ENCODE data around the gene FXYD5. TPM values are rescaled to one million over a fixed set of nuclear protein-coding genes. Genes with fewer than 3 reads are reported as not detected.

FXYD5 gene
- polyA plus RNA-seq, 1 donor from 2014 or later = not detected

DNA sequence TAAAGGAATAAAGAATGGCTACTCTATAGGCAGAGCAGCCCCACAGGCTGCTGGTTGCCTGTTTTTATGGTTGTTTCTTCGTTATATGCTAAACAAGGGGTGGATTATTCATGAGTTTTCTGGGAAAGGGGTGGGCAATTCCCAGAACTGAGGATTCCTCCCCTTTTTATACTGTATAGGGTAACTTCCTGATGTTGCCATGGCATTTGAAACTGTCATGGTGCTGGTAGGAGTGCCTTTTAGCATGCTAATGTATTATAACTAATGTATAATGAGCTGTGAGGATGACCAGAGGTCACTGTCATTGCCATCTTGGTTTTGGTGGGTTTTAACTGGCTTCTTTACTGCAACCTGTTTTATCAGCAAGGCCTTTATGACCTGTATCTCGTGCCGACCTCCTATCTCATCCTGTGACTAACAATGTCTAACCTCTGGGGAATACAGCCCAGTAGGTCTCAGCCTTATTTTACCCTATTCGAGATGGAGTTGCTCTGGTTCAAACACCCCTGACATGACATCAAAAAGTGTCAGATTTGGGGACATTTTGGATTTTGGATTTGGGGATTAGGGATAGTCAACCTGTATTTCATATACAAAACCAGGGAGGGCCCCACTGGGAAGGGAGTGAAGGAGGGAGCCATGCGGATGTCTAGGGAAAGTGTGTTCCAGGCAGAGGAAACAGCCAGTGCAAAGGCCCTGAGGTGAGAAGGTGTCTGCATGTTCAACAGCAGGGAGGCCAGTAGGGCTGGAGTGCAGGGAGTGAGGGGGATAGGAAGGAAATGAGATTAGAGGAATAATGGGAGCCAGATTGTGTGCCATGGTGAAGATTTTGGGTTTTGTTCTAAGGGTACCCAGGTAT is 10.9 kb downstream of the FXYD5 start:
- H3K9ac ChIP-seq (ENCODE audit: low read length) = no peak overlapping the region
- H3K9me2 ChIP-seq (ENCODE audit: insufficient read depth, low read length) = no peaks in the 10 kb centered on the region
- H3K4me3 ChIP-seq (ENCODE audit: low read length) = no peak overlapping the region
- no peak overlapping the region for H3K4me2 ChIP-seq (ENCODE audit: low read length)
- no peaks in the 10 kb centered on the region for H4K20me1 ChIP-seq (ENCODE audit: insufficient read depth)
- H3K27ac ChIP-seq (ENCODE audit: low read length) = no peak overlapping the region
- H3K9me3 ChIP-seq (ENCODE audit: low read length) = no peaks in the 10 kb centered on the region
- no peaks in the 10 kb centered on the region for H3K27me3 ChIP-seq (ENCODE audit: insufficient read depth, low read depth, low read length)
- no peaks in the 10 kb centered on the region for H3F3A ChIP-seq (ENCODE audit: insufficient read depth, low read length, poor library complexity, severe bottlenecking)
- H3K79me2 ChIP-seq (replicated peaks; ENCODE audit: insufficient read depth, low read length) = no peaks in the 10 kb centered on the region
- TF ChIP-seq SMC3 (conservative IDR thresholded peaks at IDR 0.05; ENCODE audit: poor library complexity) (no peak), MXI1 (conservative IDR thresholded peaks at IDR 0.05; ENCODE audit: poor library complexity, severe bottlenecking) (no peak), RAD21 (conservative IDR thresholded peaks at IDR 0.05) (no peak), TAF1 (IDR thresholded peaks at IDR 0.05; ENCODE audit: low read depth) (no peak), POLR2AphosphoS5 (IDR thresholded peaks at IDR 0.05) (no peak), EZH2 (IDR thresholded peaks at IDR 0.05; ENCODE audit: borderline replicate concordance, insufficient read depth, low read length, poor library complexity, severe bottlenecking) (no peak), EP300 (conservative IDR thresholded peaks at IDR 0.05; ENCODE audit: poor library complexity, severe bottlenecking) (no peak)
- TF ChIP-seq, protein P1, sequence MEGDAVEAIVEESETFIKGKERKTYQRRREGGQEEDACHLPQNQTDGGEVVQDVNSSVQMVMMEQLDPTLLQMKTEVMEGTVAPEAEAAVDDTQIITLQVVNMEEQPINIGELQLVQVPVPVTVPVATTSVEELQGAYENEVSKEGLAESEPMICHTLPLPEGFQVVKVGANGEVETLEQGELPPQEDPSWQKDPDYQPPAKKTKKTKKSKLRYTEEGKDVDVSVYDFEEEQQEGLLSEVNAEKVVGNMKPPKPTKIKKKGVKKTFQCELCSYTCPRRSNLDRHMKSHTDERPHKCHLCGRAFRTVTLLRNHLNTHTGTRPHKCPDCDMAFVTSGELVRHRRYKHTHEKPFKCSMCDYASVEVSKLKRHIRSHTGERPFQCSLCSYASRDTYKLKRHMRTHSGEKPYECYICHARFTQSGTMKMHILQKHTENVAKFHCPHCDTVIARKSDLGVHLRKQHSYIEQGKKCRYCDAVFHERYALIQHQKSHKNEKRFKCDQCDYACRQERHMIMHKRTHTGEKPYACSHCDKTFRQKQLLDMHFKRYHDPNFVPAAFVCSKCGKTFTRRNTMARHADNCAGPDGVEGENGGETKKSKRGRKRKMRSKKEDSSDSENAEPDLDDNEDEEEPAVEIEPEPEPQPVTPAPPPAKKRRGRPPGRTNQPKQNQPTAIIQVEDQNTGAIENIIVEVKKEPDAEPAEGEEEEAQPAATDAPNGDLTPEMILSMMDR (IDR thresholded peaks at IDR 0.05; ENCODE audit: poor library complexity, severe bottlenecking) = no peak
- TF ChIP-seq, protein P2, sequence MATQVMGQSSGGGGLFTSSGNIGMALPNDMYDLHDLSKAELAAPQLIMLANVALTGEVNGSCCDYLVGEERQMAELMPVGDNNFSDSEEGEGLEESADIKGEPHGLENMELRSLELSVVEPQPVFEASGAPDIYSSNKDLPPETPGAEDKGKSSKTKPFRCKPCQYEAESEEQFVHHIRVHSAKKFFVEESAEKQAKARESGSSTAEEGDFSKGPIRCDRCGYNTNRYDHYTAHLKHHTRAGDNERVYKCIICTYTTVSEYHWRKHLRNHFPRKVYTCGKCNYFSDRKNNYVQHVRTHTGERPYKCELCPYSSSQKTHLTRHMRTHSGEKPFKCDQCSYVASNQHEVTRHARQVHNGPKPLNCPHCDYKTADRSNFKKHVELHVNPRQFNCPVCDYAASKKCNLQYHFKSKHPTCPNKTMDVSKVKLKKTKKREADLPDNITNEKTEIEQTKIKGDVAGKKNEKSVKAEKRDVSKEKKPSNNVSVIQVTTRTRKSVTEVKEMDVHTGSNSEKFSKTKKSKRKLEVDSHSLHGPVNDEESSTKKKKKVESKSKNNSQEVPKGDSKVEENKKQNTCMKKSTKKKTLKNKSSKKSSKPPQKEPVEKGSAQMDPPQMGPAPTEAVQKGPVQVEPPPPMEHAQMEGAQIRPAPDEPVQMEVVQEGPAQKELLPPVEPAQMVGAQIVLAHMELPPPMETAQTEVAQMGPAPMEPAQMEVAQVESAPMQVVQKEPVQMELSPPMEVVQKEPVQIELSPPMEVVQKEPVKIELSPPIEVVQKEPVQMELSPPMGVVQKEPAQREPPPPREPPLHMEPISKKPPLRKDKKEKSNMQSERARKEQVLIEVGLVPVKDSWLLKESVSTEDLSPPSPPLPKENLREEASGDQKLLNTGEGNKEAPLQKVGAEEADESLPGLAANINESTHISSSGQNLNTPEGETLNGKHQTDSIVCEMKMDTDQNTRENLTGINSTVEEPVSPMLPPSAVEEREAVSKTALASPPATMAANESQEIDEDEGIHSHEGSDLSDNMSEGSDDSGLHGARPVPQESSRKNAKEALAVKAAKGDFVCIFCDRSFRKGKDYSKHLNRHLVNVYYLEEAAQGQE (IDR thresholded peaks at IDR 0.05; ENCODE audit: borderline replicate concordance) = no peak
- no peaks in the 10 kb centered on the region for H3K36me3 ChIP-seq (ENCODE audit: insufficient read depth, low read length)
- H2AFZ ChIP-seq (ENCODE audit: low read depth, low read length) = no peak overlapping the region

DNA sequence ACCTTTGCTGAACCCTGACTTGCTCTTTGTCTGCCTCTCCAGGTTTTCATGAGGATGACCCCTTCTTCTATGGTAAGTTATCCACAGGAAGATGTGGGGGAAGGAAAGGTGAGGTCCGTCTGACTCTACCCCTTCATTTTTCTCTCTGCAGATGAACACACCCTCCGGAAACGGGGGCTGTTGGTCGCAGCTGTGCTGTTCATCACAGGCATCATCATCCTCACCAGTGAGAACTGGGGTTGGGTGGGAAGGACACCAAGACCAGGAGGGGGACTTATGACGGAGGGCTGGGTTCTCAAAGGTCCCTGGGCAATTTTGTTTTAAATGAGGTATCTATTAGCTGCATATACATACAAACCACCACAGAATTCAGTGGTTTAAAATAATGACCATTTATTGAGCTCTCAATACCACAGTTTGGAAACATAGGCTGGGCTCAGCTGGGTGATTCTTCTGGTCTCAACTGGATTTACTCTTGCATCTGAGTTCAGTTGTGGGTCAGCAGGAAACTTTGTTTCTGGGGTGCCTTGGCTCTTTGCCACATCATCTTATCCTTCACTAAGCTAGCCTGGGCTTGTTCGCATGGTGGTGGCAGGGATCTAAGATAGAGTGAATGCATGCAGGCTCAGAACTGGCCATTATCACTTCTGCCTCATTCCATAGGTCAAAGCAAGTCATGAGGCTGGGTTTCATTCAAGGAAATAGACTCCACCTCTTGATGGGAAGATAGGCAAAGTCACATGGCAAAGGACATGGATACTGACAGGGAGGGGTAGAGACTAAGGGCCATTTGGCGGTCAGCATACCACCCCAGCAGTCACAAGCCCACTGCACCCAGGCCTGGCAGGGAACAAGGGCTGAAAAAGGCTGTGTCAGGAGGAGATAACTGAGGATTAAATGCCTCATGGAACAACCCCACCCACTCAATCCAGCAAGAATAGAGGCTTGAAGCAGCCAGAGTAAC is 11.8 kb downstream of the FXYD5 start:
- no peak overlapping the region for H2AFZ ChIP-seq (ENCODE audit: low read depth, low read length)
- no peak for TF ChIP-seq MXI1 (conservative IDR thresholded peaks at IDR 0.05; ENCODE audit: poor library complexity, severe bottlenecking)
- no peak for TF ChIP-seq EP300 (conservative IDR thresholded peaks at IDR 0.05; ENCODE audit: poor library complexity, severe bottlenecking)
- TF ChIP-seq POLR2AphosphoS5 (IDR thresholded peaks at IDR 0.05) = no peak
- no peak for TF ChIP-seq RAD21 (conservative IDR thresholded peaks at IDR 0.05)
- TF ChIP-seq, protein P1 (IDR thresholded peaks at IDR 0.05; ENCODE audit: poor library complexity, severe bottlenecking) = no peak
- no peak for TF ChIP-seq TAF1 (IDR thresholded peaks at IDR 0.05; ENCODE audit: low read depth)
- TF ChIP-seq, protein P2 (IDR thresholded peaks at IDR 0.05; ENCODE audit: borderline replicate concordance) = no peak
- no peak for TF ChIP-seq EZH2 (IDR thresholded peaks at IDR 0.05; ENCODE audit: borderline replicate concordance, insufficient read depth, low read length, poor library complexity, severe bottlenecking)
- TF ChIP-seq SMC3 (conservative IDR thresholded peaks at IDR 0.05; ENCODE audit: poor library complexity) = no peak
- no peak overlapping the region for H3K9ac ChIP-seq (ENCODE audit: low read length)

More for the DNA sequence above, 11.8 kb downstream of the FXYD5 start:
- H3K27me3 ChIP-seq (ENCODE audit: insufficient read depth, low read depth, low read length) = no peaks in the 10 kb centered on the region
- no peak overlapping the region for H3K4me2 ChIP-seq (ENCODE audit: low read length)
- no peaks in the 10 kb centered on the region for H4K20me1 ChIP-seq (ENCODE audit: insufficient read depth)
- H3K9me2 ChIP-seq (ENCODE audit: insufficient read depth, low read length) = no peaks in the 10 kb centered on the region
- no peaks in the 10 kb centered on the region for H3F3A ChIP-seq (ENCODE audit: insufficient read depth, low read length, poor library complexity, severe bottlenecking)
- no peaks in the 10 kb centered on the region for H3K36me3 ChIP-seq (ENCODE audit: insufficient read depth, low read length)
- H3K9me3 ChIP-seq (ENCODE audit: low read length) = no peaks in the 10 kb centered on the region
- no peaks in the 10 kb centered on the region for H3K79me2 ChIP-seq (replicated peaks; ENCODE audit: insufficient read depth, low read length)
- no peak overlapping the region for H3K27ac ChIP-seq (ENCODE audit: low read length)
- no peak overlapping the region for H3K4me3 ChIP-seq (ENCODE audit: low read length)
